Liver (tissue), 3 donors: ENCODE data around the gene OR10G7.

Experiments
- HNF4G ChIP-seq: IDR thresholded peaks from 2 replicates; pipeline ENCODE4 v1.6.1; 2016; ENCODE audit warnings: antibody characterized with exemption
- TAF1 ChIP-seq: conservative IDR thresholded peaks from 2 replicates; pipeline ENCODE4 v1.6.1; 2016; ENCODE audit warnings: antibody characterized with exemption, mild to moderate bottlenecking
- TF ChIP-seq, protein P1 (sequence below): fragments of 150-350 bp; IDR thresholded peaks from 2 replicates; pipeline ENCODE4 v1.5.1; 2017; ENCODE audit warnings: improper control_type of control experiment, low read depth, low read length; ENCODE audit not compliant: missing input control
- donor health status: healthy.
- donor health status: healthy.

- TF ChIP-seq TAF1 (no peak), HNF4G (no peak)
- TF ChIP-seq, protein P1, sequence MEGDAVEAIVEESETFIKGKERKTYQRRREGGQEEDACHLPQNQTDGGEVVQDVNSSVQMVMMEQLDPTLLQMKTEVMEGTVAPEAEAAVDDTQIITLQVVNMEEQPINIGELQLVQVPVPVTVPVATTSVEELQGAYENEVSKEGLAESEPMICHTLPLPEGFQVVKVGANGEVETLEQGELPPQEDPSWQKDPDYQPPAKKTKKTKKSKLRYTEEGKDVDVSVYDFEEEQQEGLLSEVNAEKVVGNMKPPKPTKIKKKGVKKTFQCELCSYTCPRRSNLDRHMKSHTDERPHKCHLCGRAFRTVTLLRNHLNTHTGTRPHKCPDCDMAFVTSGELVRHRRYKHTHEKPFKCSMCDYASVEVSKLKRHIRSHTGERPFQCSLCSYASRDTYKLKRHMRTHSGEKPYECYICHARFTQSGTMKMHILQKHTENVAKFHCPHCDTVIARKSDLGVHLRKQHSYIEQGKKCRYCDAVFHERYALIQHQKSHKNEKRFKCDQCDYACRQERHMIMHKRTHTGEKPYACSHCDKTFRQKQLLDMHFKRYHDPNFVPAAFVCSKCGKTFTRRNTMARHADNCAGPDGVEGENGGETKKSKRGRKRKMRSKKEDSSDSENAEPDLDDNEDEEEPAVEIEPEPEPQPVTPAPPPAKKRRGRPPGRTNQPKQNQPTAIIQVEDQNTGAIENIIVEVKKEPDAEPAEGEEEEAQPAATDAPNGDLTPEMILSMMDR: no peak
Measured at GRCh38 chr11:124080327-124081001, 39.3 kb upstream of the OR10G7 start.
